ENCODE measurements around the gene RASA3. TPM values are rescaled to one million over a fixed set of nuclear protein-coding genes. Genes with fewer than 3 reads are reported as not detected.

Gene RASA3
- total RNA-seq, 2 experiments from 2014 or later: 65.6 to 73.9 TPM

DNA sequence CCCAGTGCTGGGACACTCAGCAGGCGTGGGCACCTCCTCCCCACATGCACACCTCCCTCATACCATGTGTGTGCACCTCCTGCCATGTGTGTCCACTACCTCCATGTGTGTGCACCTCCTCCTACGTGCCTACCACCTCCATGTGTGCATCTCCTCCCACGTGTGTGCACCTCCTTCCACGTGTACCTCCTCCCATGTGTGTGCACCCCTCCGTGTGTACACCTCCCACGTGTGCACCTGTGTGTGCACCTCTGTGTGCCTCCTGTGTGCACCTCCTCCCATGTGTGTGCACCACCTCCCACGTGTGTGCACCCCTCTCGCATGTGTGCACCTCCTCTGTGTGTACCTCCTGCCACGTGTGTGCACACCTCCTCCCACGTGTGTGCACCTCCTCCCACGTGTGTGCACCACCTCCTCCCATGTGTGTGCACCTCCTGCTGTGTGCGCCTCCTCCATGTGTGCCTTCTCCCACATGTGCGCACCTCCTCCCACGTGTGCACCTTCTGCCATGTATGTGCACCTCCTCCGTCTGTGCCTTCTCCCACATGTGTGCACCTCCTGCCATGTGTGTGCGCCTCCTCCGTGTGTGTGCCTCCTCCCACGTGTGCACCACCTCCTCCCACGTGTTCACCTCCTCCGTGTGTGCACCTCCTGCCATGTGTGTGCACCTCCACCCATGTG, 152.5 kb downstream of the RASA3 start:
- Mint-ChIP-seq H3K36me3 (peaks cover 14% of the 10 kb centered on the region), H3K27me3 (no peaks in the 10 kb centered on the region), H3K27ac (no peak overlapping the region), H3K9me3 (peaks cover 2% of the 10 kb centered on the region), H3K4me3 (no peak overlapping the region), H3K4me1 (peaks cover 1% of the 10 kb centered on the region)
- POLR2A ChIA-PET: no interaction called here
- DNase-seq: no peak
- no peak for ATAC-seq (ENCODE audit: low read depth)

DNA sequence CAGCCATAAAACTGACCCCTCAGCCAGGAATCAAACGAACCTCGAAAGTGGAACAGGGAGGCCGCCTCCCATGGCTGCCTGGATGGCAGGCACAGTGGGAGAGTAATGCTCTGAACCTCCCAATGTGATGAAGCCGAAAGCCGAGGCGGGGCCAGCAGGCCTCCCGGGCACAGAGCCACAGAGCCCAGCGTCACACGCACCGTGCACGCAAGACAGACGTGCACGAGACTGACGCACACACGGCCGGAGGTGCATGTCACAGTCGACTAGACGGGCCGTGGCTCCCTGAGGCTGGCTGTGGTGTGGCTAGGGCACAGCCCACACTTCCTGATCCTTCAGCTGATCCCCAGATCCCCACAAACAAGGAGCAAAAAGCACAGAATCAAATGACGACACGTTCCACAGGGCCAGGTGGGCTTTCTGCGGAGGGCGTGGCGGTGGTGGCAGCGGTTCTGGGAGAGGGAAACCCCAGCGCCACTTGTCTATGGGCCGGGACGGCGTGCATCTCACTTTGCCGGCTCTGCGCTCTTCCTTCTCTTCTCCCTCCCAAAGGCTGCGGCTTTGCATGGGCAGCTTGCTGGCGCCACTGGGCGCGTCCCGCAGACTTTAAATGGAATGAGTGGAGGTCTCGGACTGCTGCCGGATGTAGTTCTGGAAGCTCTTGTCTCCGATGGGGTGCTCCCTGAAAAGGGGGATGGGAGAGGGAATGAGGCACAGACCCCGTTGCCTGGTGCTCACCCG, 153.5 kb downstream of the RASA3 start:
- ATAC-seq (ENCODE audit: low read depth): no peak
- no peak for DNase-seq
- Mint-ChIP-seq H3K4me3 (no peak overlapping the region), H3K4me1 (peaks cover 1% of the 10 kb centered on the region), H3K27me3 (no peaks in the 10 kb centered on the region), H3K9me3 (no peaks in the 10 kb centered on the region), H3K36me3 (peaks cover 9% of the 10 kb centered on the region), H3K27ac (no peak overlapping the region)
- POLR2A ChIA-PET: no interaction called here

DNA sequence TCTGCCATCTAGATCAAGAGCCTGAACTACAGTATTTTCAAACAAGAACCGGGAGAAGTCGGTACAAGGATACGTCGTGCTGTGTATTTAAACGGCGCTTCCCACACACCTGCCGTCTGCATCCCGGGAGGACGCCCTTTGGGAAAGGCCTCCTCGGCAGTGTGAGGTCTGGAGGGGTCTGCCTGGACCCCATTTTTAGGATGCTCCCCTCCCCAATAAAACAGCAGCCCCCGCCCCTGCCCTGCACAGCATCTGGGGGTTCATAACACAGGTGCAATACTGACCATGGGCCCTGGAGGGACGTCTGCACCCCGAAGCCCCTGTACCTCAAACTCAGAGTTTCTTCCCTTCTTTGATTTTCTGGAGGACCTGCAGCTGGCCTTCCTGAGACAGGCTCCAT, 154.4 kb downstream of the RASA3 start:
- H3K36me3 Mint-ChIP-seq: peaks cover 9% of the 10 kb centered on the region
- peaks cover 1% of the 10 kb centered on the region for H3K4me1 Mint-ChIP-seq
- no peaks in the 10 kb centered on the region for H3K27me3 Mint-ChIP-seq
- POLR2A ChIA-PET: no interaction called here
- ATAC-seq (ENCODE audit: low read depth) (no peak), DNase-seq (no peak)
- H3K9me3 Mint-ChIP-seq: no peaks in the 10 kb centered on the region
- no peak overlapping the region for H3K4me3 Mint-ChIP-seq
- H3K27ac Mint-ChIP-seq: no peak overlapping the region

DNA sequence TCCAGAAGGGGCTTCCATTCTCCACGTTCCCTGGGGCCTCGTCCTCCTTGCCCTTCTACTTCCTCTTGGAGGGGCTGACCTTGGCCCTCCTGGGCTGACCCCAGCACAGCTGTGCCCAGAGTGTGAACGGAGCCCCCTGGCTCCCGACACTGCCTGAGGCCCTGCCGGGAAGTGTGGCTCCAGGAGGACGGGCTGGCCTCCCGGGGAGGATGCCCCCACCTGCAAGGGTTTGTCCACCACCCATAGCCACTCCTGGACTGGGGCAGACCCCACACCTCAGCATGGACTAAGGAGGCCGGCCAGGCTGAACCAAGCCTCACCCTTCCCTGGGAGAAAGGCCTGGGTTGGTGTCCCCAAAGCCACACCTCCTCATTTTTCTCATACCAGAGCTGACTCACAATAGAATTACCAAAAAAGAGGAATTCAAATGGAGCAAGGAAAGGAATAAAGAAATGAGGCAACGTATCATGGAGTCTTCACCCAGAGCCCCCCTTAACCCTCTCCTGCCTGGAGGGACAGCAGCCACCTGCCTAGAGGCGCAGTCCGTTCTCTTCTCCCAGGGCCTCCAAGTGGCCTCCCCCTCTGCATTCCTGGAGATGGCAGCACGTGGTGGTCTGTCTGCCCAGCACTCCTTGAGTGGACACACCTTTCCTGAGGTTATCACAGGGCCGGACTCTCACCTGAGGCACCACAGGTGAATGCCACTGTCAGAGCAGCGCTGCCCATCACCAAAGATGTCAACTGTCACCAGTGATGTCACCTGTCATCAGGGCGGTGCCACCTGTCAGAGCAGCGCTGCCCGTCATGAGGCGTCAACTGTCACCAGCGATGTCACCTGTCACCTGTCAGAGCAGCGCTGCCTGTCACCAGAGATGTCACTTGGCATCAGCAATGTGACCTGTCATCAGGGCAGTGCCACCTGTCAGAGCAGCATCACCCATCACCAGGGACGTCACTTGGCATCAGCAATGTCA, 155.4 kb downstream of the RASA3 start:
- no peaks in the 10 kb centered on the region for H3K9me3 Mint-ChIP-seq
- no peak overlapping the region for H3K27ac Mint-ChIP-seq
- DNase-seq (no peak), ATAC-seq (ENCODE audit: low read depth) (no peak)
- POLR2A ChIA-PET: no interaction called here
- peaks cover 1% of the 10 kb centered on the region for H3K4me1 Mint-ChIP-seq
- H3K27me3 Mint-ChIP-seq: no peaks in the 10 kb centered on the region
- peaks cover 9% of the 10 kb centered on the region for H3K36me3 Mint-ChIP-seq
- no peak overlapping the region for H3K4me3 Mint-ChIP-seq

DNA sequence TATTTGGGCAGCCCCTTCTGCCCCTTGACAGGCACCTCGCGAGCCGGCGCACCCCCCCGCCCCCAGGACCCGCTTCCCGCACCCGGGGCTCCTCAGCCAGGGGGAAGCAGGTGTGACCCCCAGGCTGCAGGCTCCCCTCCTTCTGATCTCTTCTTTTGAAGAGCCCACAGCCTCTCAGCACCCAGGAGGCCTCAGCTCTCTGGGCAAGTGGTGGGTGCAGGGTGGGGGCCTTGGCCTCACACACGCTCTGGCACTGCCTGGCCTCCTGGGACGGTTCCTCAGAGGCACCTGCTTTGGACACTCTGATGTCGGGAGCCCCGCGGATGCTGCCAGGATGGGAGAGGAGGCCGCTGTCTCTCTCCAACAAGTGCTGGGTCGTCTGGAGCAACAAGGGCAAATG, 157.0 kb downstream of the RASA3 start:
- H3K9me3 Mint-ChIP-seq: no peaks in the 10 kb centered on the region
- DNase-seq (no peak), ATAC-seq (ENCODE audit: low read depth) (no peak)
- H3K27ac Mint-ChIP-seq: no peak overlapping the region
- peaks cover 1% of the 10 kb centered on the region for H3K4me1 Mint-ChIP-seq
- no peaks in the 10 kb centered on the region for H3K27me3 Mint-ChIP-seq
- H3K4me3 Mint-ChIP-seq: no peak overlapping the region
- POLR2A ChIA-PET: no interaction called here
- peaks cover 7% of the 10 kb centered on the region for H3K36me3 Mint-ChIP-seq

DNA sequence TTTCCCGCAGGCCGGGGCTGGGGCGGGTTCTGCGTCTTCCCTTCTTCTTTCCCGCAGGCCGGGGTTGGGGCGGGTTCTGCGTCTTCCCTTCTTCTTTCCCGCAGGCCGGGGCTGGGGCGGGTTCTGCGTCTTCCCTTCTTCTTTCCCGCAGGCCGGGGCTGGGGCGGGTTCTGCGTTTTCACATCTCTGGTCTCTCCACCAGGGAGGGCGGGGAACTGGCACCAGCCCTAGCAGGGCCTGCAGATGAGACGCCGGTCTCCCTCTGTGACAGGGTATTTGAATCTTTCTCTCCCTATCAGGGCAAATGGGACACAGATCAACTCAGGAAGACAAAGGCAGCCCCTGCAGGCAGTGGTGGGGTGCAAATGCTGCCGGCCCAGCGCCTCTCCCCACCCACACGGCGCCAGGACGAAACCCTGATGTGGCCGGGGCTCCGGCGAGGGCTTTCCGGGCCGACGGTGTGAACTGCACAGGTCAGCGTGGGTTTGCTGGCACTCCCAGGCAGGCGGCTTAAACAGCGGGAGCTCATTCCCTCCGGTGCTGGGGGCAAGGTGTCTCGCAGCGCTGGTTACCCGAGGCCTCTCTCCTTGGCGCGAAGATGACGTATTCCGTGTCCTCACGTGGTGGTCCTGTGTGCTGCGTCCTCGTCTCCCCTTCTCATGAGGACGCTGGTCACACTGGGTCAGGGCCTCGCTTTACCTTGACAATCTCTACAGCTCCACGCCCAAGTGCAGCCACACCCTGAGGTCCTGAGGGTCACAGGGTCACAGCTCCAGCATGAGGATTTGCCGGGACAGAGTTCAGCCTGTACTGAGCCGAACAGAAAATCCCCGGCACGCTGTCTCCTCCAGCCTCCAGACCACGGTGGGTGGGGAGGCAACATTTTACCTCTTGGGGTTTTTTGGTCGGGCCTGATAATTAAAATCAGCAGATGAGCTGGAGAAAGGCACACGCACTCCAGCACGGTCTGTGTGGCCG, 157.8 kb downstream of the RASA3 start:
- Mint-ChIP-seq H3K27me3 (no peaks in the 10 kb centered on the region), H3K27ac (no peak overlapping the region), H3K4me1 (no peaks in the 10 kb centered on the region), H3K9me3 (no peaks in the 10 kb centered on the region), H3K4me3 (no peak overlapping the region), H3K36me3 (peaks cover 2% of the 10 kb centered on the region)
- ATAC-seq (ENCODE audit: low read depth): no peak
- DNase-seq: no peak
- POLR2A ChIA-PET: no interaction called here

DNA sequence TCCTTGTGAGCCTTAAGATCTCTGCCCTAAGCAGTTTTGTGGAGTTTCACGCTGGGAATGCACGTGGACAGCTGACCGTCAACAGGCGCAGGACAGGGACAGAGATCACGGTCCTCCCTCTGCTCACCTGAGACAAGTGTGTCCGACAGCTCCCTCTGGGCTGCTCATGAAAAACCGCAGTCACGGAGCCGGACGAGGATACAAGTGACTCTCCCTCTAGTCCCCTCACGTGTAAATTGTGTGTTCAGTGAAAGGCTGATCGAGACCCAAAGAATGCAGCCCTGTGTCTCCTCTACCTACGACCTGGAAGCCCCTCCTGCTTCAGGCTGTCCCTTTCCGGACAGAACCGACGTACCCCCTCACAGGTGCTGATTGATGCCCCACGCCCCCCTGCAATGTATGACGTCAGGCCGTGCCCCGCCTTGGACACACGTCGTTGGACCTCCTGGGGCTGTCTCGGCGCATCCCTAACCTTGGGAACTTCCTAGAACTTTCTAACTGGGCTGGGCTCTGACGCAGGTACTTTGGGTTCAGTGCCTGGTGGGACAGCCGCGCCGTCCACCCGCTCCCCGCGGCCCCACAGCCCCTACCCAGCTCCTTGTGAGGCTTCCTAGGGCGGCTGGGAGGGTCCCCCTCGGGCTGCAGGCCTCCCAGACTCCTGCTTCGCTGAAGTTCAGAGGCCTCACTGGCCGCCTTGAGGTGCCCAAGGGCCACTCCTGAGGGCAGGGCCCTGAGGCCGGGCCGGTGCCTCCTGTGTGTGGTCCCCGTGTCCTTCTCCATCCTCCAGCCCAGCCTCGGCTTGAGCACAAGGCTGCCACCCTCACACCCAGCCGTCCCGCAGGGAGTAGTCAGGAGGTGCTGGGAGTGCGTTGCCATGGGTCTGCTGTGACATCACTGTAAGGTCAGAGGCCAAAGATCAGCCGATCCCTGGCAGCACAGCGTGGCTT, 158.9 kb downstream of the RASA3 start, which contains the start of gene C13orf46:
Gene C13orf46, minus strand, starts transcription at position 859 of the 947 bp plus-strand sequence. Its CDS starts 79 bp downstream, at position 780.
- ATAC-seq (ENCODE audit: low read depth) (no peak), DNase-seq (no peak)
- H3K4me1 Mint-ChIP-seq: no peaks in the 10 kb centered on the region
- H3K36me3 Mint-ChIP-seq: peaks cover 4% of the 10 kb centered on the region
- no peaks in the 10 kb centered on the region for H3K9me3 Mint-ChIP-seq
- no peak within 1 kb of the TSS for H3K4me3 Mint-ChIP-seq
- no peak within 1 kb of the TSS for H3K27ac Mint-ChIP-seq
- H3K27me3 Mint-ChIP-seq: no peaks in the 10 kb centered on the region
- POLR2A ChIA-PET: no interaction called here

DNA sequence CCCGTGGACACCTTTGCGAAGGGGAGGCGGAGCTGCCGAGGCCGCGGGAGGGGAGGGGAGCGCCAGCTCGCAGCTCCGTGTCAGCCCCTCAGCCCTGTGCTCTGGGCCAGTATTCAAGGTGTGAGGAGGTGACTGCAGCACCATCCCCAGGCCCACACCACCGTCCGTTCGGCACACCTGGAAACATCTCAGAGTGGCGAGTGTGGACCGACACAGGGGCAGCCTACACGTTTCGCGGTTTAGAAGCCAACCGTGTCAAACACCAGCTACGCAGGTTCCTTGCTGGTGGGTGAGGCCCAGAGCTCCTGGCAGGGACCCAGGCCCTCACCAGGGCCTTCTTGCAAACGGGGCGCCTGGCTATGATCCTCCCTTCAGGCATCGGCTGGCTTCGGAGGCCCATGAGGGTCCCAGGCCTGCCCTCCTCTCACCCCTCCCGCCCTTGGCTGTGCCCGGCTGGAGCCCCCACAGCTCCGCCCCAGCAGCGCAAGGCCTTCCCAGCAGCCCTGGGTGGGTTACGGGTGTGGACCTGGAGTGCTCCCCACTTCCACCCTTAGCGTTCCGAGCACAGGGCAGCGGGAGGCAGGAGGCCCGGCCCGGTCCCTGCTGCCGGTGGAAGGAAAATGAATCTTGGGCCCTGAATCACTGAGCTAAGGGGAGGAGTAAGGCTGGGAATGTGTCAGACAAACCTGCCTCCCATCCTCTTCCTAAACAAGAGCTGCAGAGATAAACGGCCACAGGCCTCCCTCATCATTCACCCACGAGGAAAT, 159.8 kb downstream of the RASA3 start:
- Mint-ChIP-seq H3K36me3 (peaks cover 4% of the 10 kb centered on the region), H3K27me3 (no peaks in the 10 kb centered on the region), H3K27ac (no peak overlapping the region), H3K9me3 (no peaks in the 10 kb centered on the region), H3K4me1 (no peaks in the 10 kb centered on the region), H3K4me3 (no peak overlapping the region)
- ATAC-seq (ENCODE audit: low read depth) (no peak), DNase-seq (no peak)
- POLR2A ChIA-PET: no interaction called here

DNA sequence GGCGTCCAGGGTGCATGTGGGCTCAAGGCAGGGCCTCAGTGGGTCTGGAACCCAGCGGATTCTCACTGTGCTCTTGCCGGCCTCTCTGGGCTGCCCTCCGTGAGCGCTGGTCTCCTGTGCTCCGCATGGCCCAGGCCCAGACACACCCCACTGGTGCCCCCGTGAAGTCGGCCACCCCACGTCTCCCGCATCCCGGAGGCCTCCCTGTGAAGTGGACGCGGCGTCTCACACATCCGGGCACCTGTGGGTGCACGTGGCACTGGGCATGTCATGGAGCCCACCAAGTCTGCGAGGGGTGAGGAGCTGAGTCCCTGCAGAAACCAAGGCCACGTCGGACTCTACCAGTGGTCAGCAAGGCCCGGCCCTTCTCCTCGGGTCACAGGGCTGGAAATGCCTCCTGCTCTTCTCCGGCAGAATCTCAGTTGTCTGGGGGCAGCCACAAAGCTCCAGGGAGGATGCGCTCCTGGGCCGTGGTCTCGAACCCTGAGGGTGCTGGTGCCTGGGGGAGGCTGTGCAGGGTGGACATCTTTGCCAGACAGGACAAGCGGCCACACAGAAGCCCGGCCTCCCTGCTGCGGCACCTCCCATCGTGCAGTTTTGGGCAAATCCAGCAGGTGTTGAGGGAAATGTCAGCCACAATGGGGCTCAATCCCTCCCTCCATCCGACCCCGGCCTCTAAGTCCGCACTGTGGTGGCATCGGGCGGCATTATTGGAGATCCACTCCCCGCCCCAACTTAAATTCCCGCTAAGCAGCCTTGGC, 160.8 kb downstream of the RASA3 start:
- Mint-ChIP-seq H3K27ac (no peak overlapping the region), H3K9me3 (no peaks in the 10 kb centered on the region), H3K4me3 (no peak overlapping the region), H3K4me1 (no peaks in the 10 kb centered on the region), H3K36me3 (peaks cover 4% of the 10 kb centered on the region), H3K27me3 (no peaks in the 10 kb centered on the region)
- DNase-seq (no peak), ATAC-seq (ENCODE audit: low read depth) (no peak)
- POLR2A ChIA-PET: no interaction called here

DNA sequence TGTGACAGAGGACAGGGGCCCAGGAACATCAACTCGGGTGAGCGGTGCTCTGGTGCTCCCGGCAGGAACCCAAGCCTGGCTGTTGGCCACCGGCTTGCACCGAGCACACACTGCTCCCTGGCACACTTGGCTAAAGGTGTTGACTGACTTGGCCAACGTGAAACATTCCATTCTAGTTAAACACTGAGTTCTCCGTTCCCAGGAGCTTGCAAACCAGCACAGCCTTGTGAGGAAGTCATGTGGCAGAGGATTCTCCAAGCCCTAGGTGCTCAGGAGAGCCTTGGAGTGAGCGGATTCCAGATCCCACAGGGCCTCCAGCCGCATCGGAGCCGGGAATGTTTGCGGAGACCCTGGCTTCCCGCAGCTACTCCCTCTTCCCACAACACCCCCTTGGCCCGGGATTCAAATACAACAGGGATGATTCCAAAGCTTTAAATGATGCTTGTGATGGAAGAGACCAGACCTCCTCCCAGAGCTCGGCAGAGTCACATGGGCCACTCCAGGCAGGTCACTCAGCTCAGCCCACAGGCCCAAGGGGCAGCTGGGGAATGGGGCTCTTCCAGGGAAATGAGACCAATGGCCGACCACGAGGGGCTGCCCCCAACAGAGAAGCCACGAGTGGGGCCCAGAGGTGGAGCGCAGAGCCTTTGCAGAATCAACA, 161.5 kb downstream of the RASA3 start:
- Mint-ChIP-seq H3K27me3 (no peaks in the 10 kb centered on the region), H3K36me3 (peaks cover 4% of the 10 kb centered on the region), H3K9me3 (no peaks in the 10 kb centered on the region), H3K27ac (no peak overlapping the region), H3K4me1 (no peaks in the 10 kb centered on the region), H3K4me3 (no peak overlapping the region)
- POLR2A ChIA-PET: no interaction called here
- ATAC-seq (ENCODE audit: low read depth) (no peak), DNase-seq (no peak)

Data from activated naive CD8-positive, alpha-beta T cell treated with anti-CD3 and anti-CD28 coated beads, Interleukin-2, amount 10 ng/mL, durations not matched to agents 7 days and 5 days (primary cell).